ENCODE measurements around the gene RPS10.

- TF ChIP-seq, protein P1, sequence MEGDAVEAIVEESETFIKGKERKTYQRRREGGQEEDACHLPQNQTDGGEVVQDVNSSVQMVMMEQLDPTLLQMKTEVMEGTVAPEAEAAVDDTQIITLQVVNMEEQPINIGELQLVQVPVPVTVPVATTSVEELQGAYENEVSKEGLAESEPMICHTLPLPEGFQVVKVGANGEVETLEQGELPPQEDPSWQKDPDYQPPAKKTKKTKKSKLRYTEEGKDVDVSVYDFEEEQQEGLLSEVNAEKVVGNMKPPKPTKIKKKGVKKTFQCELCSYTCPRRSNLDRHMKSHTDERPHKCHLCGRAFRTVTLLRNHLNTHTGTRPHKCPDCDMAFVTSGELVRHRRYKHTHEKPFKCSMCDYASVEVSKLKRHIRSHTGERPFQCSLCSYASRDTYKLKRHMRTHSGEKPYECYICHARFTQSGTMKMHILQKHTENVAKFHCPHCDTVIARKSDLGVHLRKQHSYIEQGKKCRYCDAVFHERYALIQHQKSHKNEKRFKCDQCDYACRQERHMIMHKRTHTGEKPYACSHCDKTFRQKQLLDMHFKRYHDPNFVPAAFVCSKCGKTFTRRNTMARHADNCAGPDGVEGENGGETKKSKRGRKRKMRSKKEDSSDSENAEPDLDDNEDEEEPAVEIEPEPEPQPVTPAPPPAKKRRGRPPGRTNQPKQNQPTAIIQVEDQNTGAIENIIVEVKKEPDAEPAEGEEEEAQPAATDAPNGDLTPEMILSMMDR (IDR thresholded peaks at IDR 0.05), result no peak
- TF ChIP-seq POLR2A (IDR thresholded peaks at IDR 0.05), result no peak
Observed at GRCh38 chr6:34468378-34468892, 42.6 kb upstream of the RPS10 start.
